NCI-H2196 (cell line): Measurements from ENCODE around the gene SLC35G6.
"Not testable (repeated sequence)": the region's sequence is repeated elsewhere in the genome, so short reads cannot be mapped to it uniquely, and the experiment has no call there.

Experiments used
- DNase-seq: peaks from one replicate; lab custom pipeline; 2025; ENCODE audit not compliant: unreplicated experiment; lab: John Stamatoyannopoulos, UW

Gene SLC35G6

GRCh38 chr17:7481275-7481674, at the start of gene SLC35G6:
Gene SLC35G6 (plus strand): TSS chr17:7481446. CDS start chr17:7481517, 71 bp downstream.
- DNase-seq: not testable (repeated sequence)

DNA sequence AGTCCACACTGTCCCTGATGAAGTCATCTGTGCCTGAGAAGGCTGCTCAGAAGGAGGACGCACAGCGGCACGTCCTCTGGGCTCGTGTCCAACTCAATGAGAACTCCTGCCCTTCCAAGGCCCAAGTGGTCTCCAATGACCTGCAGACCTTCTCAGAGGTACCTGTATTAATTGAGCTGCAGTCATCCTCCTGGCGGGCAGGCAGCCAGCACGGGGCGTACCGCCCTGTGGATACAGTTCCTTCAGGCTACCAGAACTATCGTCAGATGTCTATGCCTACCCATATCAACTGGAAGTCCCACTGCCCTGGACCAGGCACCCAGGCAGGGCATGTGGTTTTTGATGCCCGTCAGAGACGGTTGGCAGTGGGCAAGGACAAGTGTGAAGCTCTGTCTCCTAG, 49.0 kb upstream of the SLC35G6 start:
- DNase-seq: no peak

GRCh38 chr17:7435676-7436555, 45.3 kb upstream of the SLC35G6 start:
- peak; percentile 12 for DNase-seq

DNA sequence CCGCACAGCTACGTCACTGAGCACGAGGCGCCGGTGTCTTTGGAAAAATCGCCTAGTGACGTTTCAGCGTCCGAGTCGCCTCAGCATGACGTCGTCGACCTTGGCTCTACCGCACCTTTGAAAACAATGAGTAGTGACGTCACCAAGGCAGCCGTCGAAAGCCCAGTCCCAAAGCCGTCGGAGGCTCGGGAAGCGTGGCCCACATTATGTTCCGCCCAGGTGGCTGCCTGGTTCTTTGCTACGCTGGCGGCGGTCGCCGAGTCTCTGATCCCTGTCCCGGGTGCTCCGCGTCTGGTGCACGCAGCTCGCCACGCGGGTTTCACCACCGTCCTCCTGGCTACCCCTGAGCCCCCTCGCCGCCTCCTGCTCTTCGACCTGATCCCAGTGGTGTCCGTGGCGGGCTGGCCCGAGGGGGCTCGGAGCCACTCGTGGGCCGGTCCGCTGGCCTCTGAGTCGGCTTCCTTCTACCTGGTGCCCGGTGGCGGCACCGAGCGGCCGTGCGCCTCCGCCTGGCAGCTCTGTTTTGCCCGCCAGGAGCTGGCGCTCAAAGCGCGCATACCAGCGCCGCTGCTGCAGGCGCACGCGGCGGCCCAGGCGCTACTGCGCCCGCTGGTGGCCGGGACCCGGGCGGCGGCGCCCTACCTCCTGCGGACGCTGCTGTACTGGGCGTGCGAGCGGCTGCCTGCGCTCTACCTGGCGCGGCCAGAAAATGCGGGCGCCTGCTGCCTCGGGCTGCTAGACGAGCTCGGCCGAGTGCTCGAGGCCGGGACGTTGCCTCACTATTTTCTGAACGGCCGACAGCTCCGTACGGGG, 44.5 kb upstream of the SLC35G6 start:
- DNase-seq: peak; percentile 81

- no peak for DNase-seq
These were observed 43.8 kb upstream of the SLC35G6 start for GRCh38 chr17:7437369-7437863.

GRCh38 chr17:7437950-7438614, 43.2 kb upstream of the SLC35G6 start:
- no peak for DNase-seq

GRCh38 chr17:7438656-7439460, 42.4 kb upstream of the SLC35G6 start:
- DNase-seq: no peak

GRCh38 chr17:7439462-7440112, 41.7 kb upstream of the SLC35G6 start, which contains the start of gene FGF11:
Gene FGF11 (plus strand): TSS chr17:7439512. CDS start chr17:7439621, 109 bp downstream.
- no peak for DNase-seq

- DNase-seq: peak; percentile 4
These were observed 41.0 kb upstream of the SLC35G6 start for GRCh38 chr17:7440113-7440833.

DNA sequence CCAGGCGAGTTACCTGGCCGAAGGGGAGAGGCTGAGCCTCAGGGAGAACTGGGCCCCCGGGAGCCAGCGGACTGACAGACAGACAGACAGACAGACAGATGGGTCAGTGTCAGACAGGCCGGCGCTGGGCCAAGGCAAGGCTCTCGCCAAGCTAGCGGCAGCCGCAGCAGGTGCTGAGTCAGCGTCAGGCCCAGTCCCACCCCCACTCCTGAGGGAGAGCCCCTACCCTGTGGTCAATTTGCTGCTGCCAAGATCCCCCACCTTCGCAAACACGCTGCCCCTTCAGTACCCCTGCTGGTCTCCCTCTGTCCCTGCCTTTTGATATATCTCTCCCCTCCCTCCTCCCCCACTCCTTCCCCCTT, 40.4 kb upstream of the SLC35G6 start:
- DNase-seq: no peak

DNA sequence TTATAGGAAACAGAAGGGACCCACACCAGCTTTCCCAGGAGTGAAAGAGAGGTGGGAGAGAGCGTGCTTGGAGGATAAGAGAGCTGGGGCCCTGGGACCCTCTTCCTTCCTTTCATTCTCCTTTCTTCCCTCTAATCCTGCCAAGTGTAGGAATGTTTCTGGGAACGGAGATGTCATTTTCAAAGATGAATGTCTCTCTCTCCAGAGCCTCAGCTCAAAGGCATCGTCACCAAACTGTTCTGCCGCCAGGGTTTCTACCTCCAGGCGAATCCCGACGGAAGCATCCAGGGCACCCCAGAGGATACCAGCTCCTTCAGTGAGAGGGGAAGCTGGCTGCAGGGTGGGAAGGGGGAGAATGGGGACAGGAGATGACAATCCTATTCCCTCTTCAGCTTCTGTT, 40.0 kb upstream of the SLC35G6 start:
- DNase-seq: no peak

DNA sequence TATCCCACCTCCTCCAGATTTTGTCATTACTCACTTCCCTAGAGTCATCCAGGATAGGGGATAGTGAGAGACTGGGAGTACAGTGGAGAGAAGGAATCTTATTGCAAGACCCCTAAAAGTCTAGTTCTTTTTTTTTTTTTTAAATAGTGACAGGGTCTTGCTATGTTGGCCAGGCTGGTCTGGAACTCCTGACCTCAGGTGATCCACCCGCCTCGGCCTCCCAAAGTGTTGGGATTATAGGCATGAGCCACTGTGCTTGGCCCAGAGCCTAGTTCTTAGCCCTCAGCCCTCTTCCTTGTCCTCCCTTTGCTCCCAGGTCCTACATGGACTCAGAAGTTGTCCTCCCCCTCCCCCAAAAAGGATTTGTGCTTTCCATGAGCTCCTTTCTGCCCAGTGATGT, 39.1 kb upstream of the SLC35G6 start:
- no peak for DNase-seq

GRCh38 chr17:7443499-7444485, 37.5 kb upstream of the SLC35G6 start:
- no peak for DNase-seq

DNA sequence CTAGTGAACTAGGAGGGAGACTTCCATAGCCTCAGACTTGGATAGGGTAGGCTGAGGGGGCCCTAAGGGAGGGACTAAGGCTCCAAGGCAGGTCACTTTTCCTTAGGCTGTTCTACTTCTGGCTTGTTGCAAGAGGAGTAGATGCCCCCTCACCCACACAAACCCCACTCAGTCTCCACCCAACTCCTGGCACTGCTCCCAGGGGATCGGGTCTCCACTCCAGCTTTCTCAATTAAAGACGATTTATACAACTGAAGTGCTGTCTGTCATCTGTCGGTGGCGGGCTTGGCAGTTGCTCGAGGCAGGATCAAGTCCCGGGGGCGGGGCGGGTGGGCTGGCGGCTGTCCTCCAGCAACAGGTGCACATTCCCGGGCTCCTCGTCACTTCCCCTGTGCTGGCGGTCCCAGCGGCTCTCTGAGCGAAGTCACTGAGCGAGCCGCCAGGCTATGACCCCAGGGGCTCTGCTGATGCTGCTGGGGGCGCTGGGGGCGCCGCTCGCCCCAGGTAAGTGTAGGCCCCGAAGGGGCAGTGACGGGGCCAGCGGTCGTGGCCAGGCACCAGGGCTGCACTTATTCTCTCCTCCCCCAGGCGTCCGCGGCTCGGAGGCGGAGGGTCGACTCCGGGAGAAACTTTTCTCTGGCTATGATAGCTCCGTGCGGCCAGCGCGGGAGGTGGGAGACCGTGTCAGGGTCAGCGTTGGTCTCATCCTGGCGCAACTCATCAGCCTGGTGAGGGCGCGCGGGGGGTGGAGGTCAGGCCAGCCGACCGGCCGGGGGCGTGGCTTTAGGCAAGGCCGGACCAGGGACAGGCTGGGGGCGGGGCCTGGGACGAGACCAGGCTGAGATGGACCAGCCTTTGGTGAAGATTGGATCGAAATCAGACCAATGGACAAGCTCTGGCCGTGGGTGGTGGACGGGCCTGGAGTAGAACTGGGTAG, 36.3 kb upstream of the SLC35G6 start, which contains the start of gene CHRNB1:
CHRNB1 (plus strand) TSS at position 380 of the 937 bp plus-strand sequence; CDS start at position 447, 67 bp downstream.
- DNase-seq: peak; percentile 68

DNA sequence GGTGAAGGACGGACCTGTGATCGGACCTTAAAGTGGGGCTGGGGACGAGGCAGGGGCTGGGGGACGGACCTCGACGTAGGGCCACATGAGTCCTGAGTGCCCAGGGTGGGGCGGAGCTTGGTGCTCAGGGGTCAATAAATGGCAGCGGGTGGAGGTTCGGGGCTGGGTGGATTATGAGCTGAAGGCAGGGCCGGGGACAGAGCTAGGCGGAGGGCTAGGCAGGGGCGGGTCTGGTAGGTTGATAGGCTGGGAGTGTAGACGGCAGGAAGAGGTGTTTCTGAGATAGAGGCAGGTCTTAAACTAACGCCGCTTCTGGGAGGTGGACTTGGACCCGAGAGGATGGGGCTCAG, 35.7 kb upstream of the SLC35G6 start:
- DNase-seq: peak; percentile 63

DNA sequence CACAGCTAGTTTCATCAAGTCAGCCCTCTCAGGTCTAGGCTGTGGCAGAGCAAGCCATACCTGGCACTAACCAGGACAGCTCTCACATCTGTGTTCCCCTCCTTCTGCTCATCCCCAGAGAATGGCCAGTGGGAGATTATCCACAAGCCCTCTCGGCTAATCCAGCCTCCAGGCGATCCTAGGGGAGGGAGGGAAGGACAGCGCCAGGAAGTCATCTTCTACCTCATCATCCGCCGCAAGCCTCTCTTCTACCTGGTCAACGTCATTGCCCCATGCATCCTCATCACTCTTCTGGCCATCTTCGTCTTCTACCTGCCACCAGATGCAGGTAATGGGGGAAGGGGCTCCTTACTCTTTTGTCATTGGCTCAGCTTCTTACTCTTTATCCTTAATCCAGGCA, 32.8 kb upstream of the SLC35G6 start:
- DNase-seq: no peak

DNA sequence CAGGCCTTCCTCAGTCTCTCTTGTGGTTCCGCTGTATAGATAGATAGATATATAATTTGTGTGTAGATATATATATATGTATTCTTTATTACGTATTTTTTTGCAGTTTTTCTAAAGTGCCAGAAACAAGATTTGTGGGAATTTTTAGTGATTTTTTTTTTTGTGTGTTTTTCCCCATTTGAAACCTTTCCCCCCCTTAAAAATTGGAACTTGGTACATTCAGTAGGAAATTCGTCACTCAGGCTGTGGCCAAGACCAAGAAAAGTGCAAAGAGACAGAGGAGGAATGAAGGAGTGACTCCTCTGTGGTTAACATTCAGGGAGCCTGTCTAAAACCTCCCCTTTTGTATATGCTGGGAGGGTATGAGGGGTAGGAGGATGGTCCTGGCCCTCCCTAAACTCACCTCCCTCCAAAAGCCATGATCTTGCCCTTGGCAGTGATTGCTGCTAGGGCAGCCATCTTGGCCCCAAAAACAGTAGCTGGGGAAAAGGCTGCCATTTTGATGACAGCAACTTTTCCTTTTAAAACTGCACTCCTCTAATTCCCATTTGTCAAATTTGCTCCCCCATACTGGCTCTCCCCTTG, 21.2 kb upstream of the SLC35G6 start:
- no peak for DNase-seq
